HS-5 (cell line): ENCODE measurements around the gene PRC1.

Experiments
- DNase-seq: peaks from one replicate; pipeline ENCODE4 v3.0.0-alpha.2; 2012; ENCODE audit warnings: low read depth

PRC1 gene

GRCh38 chr15:90955624-90956273 lies 38.6 kb downstream of the PRC1 start:
- DNase-seq = no peak

- DNase-seq = peak; percentile 78
These were observed 39.4 kb downstream of the PRC1 start, which contains the start of gene RCCD1 for GRCh38 chr15:90954712-90955623. RCCD1 (plus strand) TSS chr15:90954884; CDS start chr15:90956735, 1,851 bp downstream.

- DNase-seq = no peak
These were observed 40.2 kb downstream of the PRC1 start for GRCh38 chr15:90953947-90954711.

- DNase-seq = no peak
These were observed 41.2 kb downstream of the PRC1 start for GRCh38 chr15:90952901-90953677.

- DNase-seq = no peak
These were observed 43.7 kb downstream of the PRC1 start for GRCh38 chr15:90950676-90951075.

GRCh38 chr15:90949979-90950675 lies 44.2 kb downstream of the PRC1 start:
- DNase-seq = no peak

GRCh38 chr15:90948506-90948905 lies 45.8 kb downstream of the PRC1 start:
- no peak for DNase-seq

- no peak for DNase-seq
These were observed 46.6 kb downstream of the PRC1 start for GRCh38 chr15:90947577-90948357.

GRCh38 chr15:90946941-90947576 lies 47.3 kb downstream of the PRC1 start:
- DNase-seq = no peak

- DNase-seq = no peak
These were observed 47.8 kb downstream of the PRC1 start for GRCh38 chr15:90946538-90946937.

- no peak for DNase-seq
These were observed 49.2 kb downstream of the PRC1 start for GRCh38 chr15:90945091-90945490.

- DNase-seq = no peak
These were observed 51.8 kb downstream of the PRC1 start for GRCh38 chr15:90942354-90943120.

GRCh38 chr15:90941038-90941437 lies 53.3 kb downstream of the PRC1 start:
- DNase-seq = no peak

- DNase-seq = no peak
These were observed 54.6 kb downstream of the PRC1 start for GRCh38 chr15:90939756-90940155.

- DNase-seq = no peak
These were observed 56.1 kb downstream of the PRC1 start for GRCh38 chr15:90938261-90938660.

GRCh38 chr15:90936823-90937222 lies 57.5 kb downstream of the PRC1 start:
- DNase-seq = no peak

GRCh38 chr15:90934949-90935751 lies 59.2 kb downstream of the PRC1 start, which contains the start of gene UNC45A:
UNC45A (plus strand) TSS chr15:90935285; CDS start chr15:90935325, 40 bp downstream.
- DNase-seq = peak; percentile 53
